ENCODE measurements around the gene ZNRD2. TPM values are rescaled to one million over a fixed set of nuclear protein-coding genes. Genes with fewer than 3 reads are reported as not detected.

ZNRD2 gene
- total and polyA plus RNA-seq, 10 of the 15 experiments (the other 5 are each of a cell fraction or from before 2014, with no cell fraction given), result 7.9 to 111 (median 55.4) TPM

- ChIA-PET CTCF (interaction anchor here (0.7 to 2.0 kb wide), 3 partner anchors 18 to 34 kb away, joined by 3 to 6 read pairs (median 3); no protein-coding TSS in a partner anchor), RAD21 (ENCODE audit: unreplicated experiment) (interaction anchor here (1.1 kb wide), 1 partner anchor 11 kb away, joined by 3 read pairs; the partner anchor contains the start of gene ZNRD2), SMC1A (ENCODE audit: uncharacterized antibody, unreplicated experiment) (no interaction called here), POLR2A (interaction anchor here (0.6 to 1.1 kb wide), 3 partner anchors 11 to 48 kb away, joined by 3 to 4 read pairs (median 3); partner anchors contain the start of gene ZNRD2)
- no peaks in the 10 kb centered on the region for H3K36me3 ChIP-seq (ENCODE audit: control insufficient read depth in 2 of 2, insufficient read depth in 2 of 2, low read length in 1 of 2)
- no peaks in the 10 kb centered on the region; a peak in 2 of 4 replicates for H3K27me3 ChIP-seq (replicated peaks in 1 of 2; ENCODE audit: control insufficient read depth in 2 of 2, insufficient read depth in 2 of 2, low read length in 1 of 2)
- H3K9me3 ChIP-seq (replicated peaks; ENCODE audit: control insufficient read depth, insufficient read depth, low read length), result no peaks in the 10 kb centered on the region
- H3K4me1 ChIP-seq (ENCODE audit: control insufficient read depth, insufficient read depth, low read length), result no peaks in the 10 kb centered on the region
- no peak overlapping the region for H3K9ac ChIP-seq (ENCODE audit: control insufficient read depth, insufficient read depth, low read length)
- no peaks in the 10 kb centered on the region for H3K79me2 ChIP-seq (ENCODE audit: control insufficient read depth, insufficient read depth, low read length)
- H3K4me3 ChIP-seq, result no peak overlapping the region
- FAIRE-seq, result no peak
- no peak overlapping the region for H2AFZ ChIP-seq (ENCODE audit: control insufficient read depth, low read depth, low read length)
- no TSS peak for BruUV-seq (replicated peaks)
- H3K4me2 ChIP-seq (ENCODE audit: control insufficient read depth, insufficient read depth), result no peak overlapping the region
- H3K27ac ChIP-seq (ENCODE audit: control insufficient read depth, insufficient read depth), result no peak overlapping the region
- no peak for ATAC-seq
- no peaks in the 10 kb centered on the region for H4K20me1 ChIP-seq (ENCODE audit: control insufficient read depth, insufficient read depth)
- in situ Hi-C loops (cut with MboI), result no loop called here
- WGBS (ENCODE audit: insufficient coverage, insufficient replicate concordance, low lambda C conversion rate, missing lambda C conversion rate), result 67% methylated on average over 5 of the region's 5 CpGs
- intact Hi-C loops (cut with micrococcal nuclease; ENCODE audit: unreplicated experiment), result no loop called here
- no peak for TF ChIP-seq CTCF (IDR thresholded peaks at IDR 0.05 in 2 of 3, conservative IDR thresholded peaks at IDR 0.05 in 1 of 3; ENCODE audit: control insufficient read depth in 2 of 3, extremely low read depth in 1 of 3, insufficient read depth in 1 of 3, low read depth in 3 of 3, low read length in 3 of 3)
- TF ChIP-seq PBX3 (IDR thresholded peaks at IDR 0.05; ENCODE audit: insufficient replicate concordance, low read depth, low read length), result no peak
- no peak for TF ChIP-seq EP300 (IDR thresholded peaks at IDR 0.05; ENCODE audit: borderline replicate concordance in 1 of 2, control insufficient read depth in 1 of 2, low read depth in 2 of 2, low read length in 2 of 2)
- no peak for TF ChIP-seq REST (IDR thresholded peaks at IDR 0.05; ENCODE audit: low read depth, low read length)
- TF ChIP-seq NR2C2 (IDR thresholded peaks at IDR 0.05; ENCODE audit: borderline replicate concordance, control insufficient read depth, insufficient read length, low read depth), result no peak
- no peak for TF ChIP-seq IRF4 (IDR thresholded peaks at IDR 0.05; ENCODE audit: low read depth, low read length)
- TF ChIP-seq JUND (IDR thresholded peaks at IDR 0.05; ENCODE audit: low read depth, low read length), result no peak
- TF ChIP-seq ZSCAN29 (IDR thresholded peaks at IDR 0.05), result no peak
- no peak for TF ChIP-seq EED (IDR thresholded peaks at IDR 0.05; ENCODE audit: low read depth)
- no peak for TF ChIP-seq POU2F2 (IDR thresholded peaks at IDR 0.05; ENCODE audit: borderline replicate concordance, low read depth, low read length)
- DNase-seq (ENCODE audit: low read depth, low spot score), result no peak
These were observed 10.7 kb upstream of the ZNRD2 start for GRCh38 chr11:65559535-65559934.
